Effector memory CD8-positive, alpha-beta T cell (primary cell): ENCODE results near the gene IL1B.

Source experiments
- ATAC-seq: fragments of 150-1000 bp; cut with Tn5 transposase; replicated peaks from 2 replicates; pipeline ENCODE4 v1.10.0; 2021; ENCODE audit warnings: mild to moderate bottlenecking, moderate library complexity
- DNase-seq, 3 experiments: peaks; one replicate each; pipeline ENCODE4 v3.0.0; 2021
- H3K27ac Mint-ChIP-seq, 2 donors: one replicate each; pipeline ENCODE4 v1.8.0; 2022; ENCODE audit warnings: mild to moderate bottlenecking in 2 of 2, mixed read lengths in 2 of 2, moderate library complexity in 2 of 2
- H3K27me3 Mint-ChIP-seq, 2 donors: one replicate each; pipeline ENCODE4 v1.8.0; 2022; ENCODE audit warnings: mixed read lengths in 2 of 2
- H3K36me3 Mint-ChIP-seq: one replicate; pipeline ENCODE4 v1.8.0; 2022; ENCODE audit warnings: mild to moderate bottlenecking, moderate library complexity, mixed read lengths; ENCODE audit not compliant: insufficient read depth
- H3K4me1 Mint-ChIP-seq, 2 donors: one replicate each; pipeline ENCODE4 v1.8.0; 2022; ENCODE audit warnings: low read depth in 2 of 2, mixed read lengths in 2 of 2
- H3K4me3 Mint-ChIP-seq, 2 donors: one replicate each; pipeline ENCODE4 v1.8.0; 2022; ENCODE audit warnings: mild to moderate bottlenecking in 2 of 2, mixed read lengths in 2 of 2, moderate library complexity in 2 of 2
- H3K9me3 Mint-ChIP-seq, 2 donors: one replicate each; pipeline ENCODE4 v1.8.0; 2022; ENCODE audit warnings: mixed read lengths in 2 of 2

IL1B gene

GRCh38 chr2:112830682-112831512, 5.7 kb downstream of the IL1B start:
- peaks cover 12 to 27% of the 10 kb centered on the region in 2 donors for H3K27me3 Mint-ChIP-seq
- no peak overlapping the region for H3K4me3 Mint-ChIP-seq
- DNase-seq (no peak), ATAC-seq (no peak)
- H3K9me3 Mint-ChIP-seq = no peaks in the 10 kb centered on the region
- no peak overlapping the region for H3K27ac Mint-ChIP-seq
- no peaks in the 10 kb centered on the region for H3K4me1 Mint-ChIP-seq
- peaks cover 2% of the 10 kb centered on the region for H3K36me3 Mint-ChIP-seq

GRCh38 chr2:112829961-112830681, 6.5 kb downstream of the IL1B start:
- ATAC-seq (no peak), DNase-seq (no peak)
- Mint-ChIP-seq H3K4me1 (no peaks in the 10 kb centered on the region), H3K27me3 (peaks cover 12 to 27% of the 10 kb centered on the region in 2 donors), H3K4me3 (no peak overlapping the region), H3K27ac (no peak overlapping the region), H3K36me3 (peaks cover 2% of the 10 kb centered on the region), H3K9me3 (no peaks in the 10 kb centered on the region)

GRCh38 chr2:112829101-112829960, 7.2 kb downstream of the IL1B start:
- peaks cover 2% of the 10 kb centered on the region for H3K36me3 Mint-ChIP-seq
- peaks cover 12 to 27% of the 10 kb centered on the region in 2 donors for H3K27me3 Mint-ChIP-seq
- ATAC-seq = peak; percentile 12
- no peak for DNase-seq
- no peak overlapping the region for H3K27ac Mint-ChIP-seq
- no peaks in the 10 kb centered on the region for H3K9me3 Mint-ChIP-seq
- H3K4me1 Mint-ChIP-seq = no peaks in the 10 kb centered on the region
- no peak overlapping the region for H3K4me3 Mint-ChIP-seq

- no peaks in the 10 kb centered on the region for H3K9me3 Mint-ChIP-seq
- H3K27me3 Mint-ChIP-seq = peaks cover 12 to 27% of the 10 kb centered on the region in 2 donors
- no peaks in the 10 kb centered on the region for H3K4me1 Mint-ChIP-seq
- peaks cover 6% of the 10 kb centered on the region for H3K36me3 Mint-ChIP-seq
- H3K4me3 Mint-ChIP-seq = no peak overlapping the region
- no peak for DNase-seq
- no peak for ATAC-seq
- no peak overlapping the region for H3K27ac Mint-ChIP-seq
Measured at GRCh38 chr2:112828251-112828691, 8.3 kb downstream of the IL1B start.

GRCh38 chr2:112827604-112828185, 8.9 kb downstream of the IL1B start:
- Mint-ChIP-seq H3K27me3 (peaks cover 12 to 27% of the 10 kb centered on the region in 2 donors), H3K9me3 (no peaks in the 10 kb centered on the region)

GRCh38 chr2:112827009-112827408, 9.6 kb downstream of the IL1B start:
- H3K4me3 Mint-ChIP-seq = no peak overlapping the region
- H3K36me3 Mint-ChIP-seq = peaks cover 4% of the 10 kb centered on the region
- no peak for ATAC-seq
- H3K9me3 Mint-ChIP-seq = no peaks in the 10 kb centered on the region
- peaks cover 3 to 7% of the 10 kb centered on the region in 2 donors for H3K4me1 Mint-ChIP-seq
- no peak for DNase-seq
- H3K27me3 Mint-ChIP-seq = peaks cover 12 to 27% of the 10 kb centered on the region in 2 donors
- no peak overlapping the region for H3K27ac Mint-ChIP-seq

More at GRCh38 chr2:112827604-112828185, 8.9 kb downstream of the IL1B start:
- ATAC-seq = no peak
- no peak overlapping the region for H3K4me3 Mint-ChIP-seq
- peaks cover 4% of the 10 kb centered on the region for H3K36me3 Mint-ChIP-seq
- no peaks in the 10 kb centered on the region for H3K4me1 Mint-ChIP-seq
- no peak for DNase-seq
- H3K27ac Mint-ChIP-seq = no peak overlapping the region

- Mint-ChIP-seq H3K27ac (no peak overlapping the region), H3K9me3 (no peaks in the 10 kb centered on the region), H3K4me3 (no peak overlapping the region), H3K4me1 (peaks cover 8 to 15% of the 10 kb centered on the region in 2 donors), H3K36me3 (peaks cover 4% of the 10 kb centered on the region), H3K27me3 (peaks cover 12 to 17% of the 10 kb centered on the region in 2 donors)
- DNase-seq = no peak
- ATAC-seq = no peak
Measured at GRCh38 chr2:112825706-112826105, 10.9 kb downstream of the IL1B start.

GRCh38 chr2:112824694-112825085, 11.9 kb downstream of the IL1B start:
- Mint-ChIP-seq H3K27ac (peak overlapping the region in 1 of 2 donors; percentile 26), H3K27me3 (peaks cover 6 to 9% of the 10 kb centered on the region in 2 donors), H3K36me3 (peaks cover 4% of the 10 kb centered on the region), H3K4me1 (peaks cover 8 to 15% of the 10 kb centered on the region in 2 donors), H3K9me3 (no peaks in the 10 kb centered on the region), H3K4me3 (no peak overlapping the region)
- DNase-seq (no peak), ATAC-seq (no peak)

GRCh38 chr2:112821682-112822081, 14.9 kb downstream of the IL1B start:
- Mint-ChIP-seq H3K9me3 (no peaks in the 10 kb centered on the region), H3K4me3 (no peak overlapping the region), H3K36me3 (peaks cover 4% of the 10 kb centered on the region), H3K4me1 (peaks cover 8 to 15% of the 10 kb centered on the region in 2 donors), H3K27me3 (no peaks in the 10 kb centered on the region), H3K27ac (peak overlapping the region in 1 of 2 donors; percentile 35)
- DNase-seq = peak in 1 of 3 experiments; percentile 14
- peak; percentile 47 for ATAC-seq

GRCh38 chr2:112821142-112821541, 15.4 kb downstream of the IL1B start:
- DNase-seq (no peak), ATAC-seq (peak; percentile 29)
- Mint-ChIP-seq H3K36me3 (peaks cover 4% of the 10 kb centered on the region), H3K9me3 (no peaks in the 10 kb centered on the region), H3K27me3 (no peaks in the 10 kb centered on the region), H3K4me1 (peaks cover 8 to 15% of the 10 kb centered on the region in 2 donors), H3K27ac (peak overlapping the region in 1 of 2 donors; percentile 35), H3K4me3 (no peak overlapping the region)

- no peak for ATAC-seq
- Mint-ChIP-seq H3K36me3 (peaks cover 4% of the 10 kb centered on the region), H3K9me3 (no peaks in the 10 kb centered on the region), H3K4me1 (peaks cover 8 to 15% of the 10 kb centered on the region in 2 donors), H3K27me3 (no peaks in the 10 kb centered on the region), H3K4me3 (no peak overlapping the region), H3K27ac (no peak overlapping the region)
- DNase-seq = no peak
Measured at GRCh38 chr2:112820343-112820742, 16.2 kb downstream of the IL1B start.

GRCh38 chr2:112819081-112819480, 17.5 kb downstream of the IL1B start:
- H3K9me3 Mint-ChIP-seq = no peaks in the 10 kb centered on the region
- H3K36me3 Mint-ChIP-seq = peaks cover 2% of the 10 kb centered on the region
- DNase-seq (no peak), ATAC-seq (no peak)
- H3K27me3 Mint-ChIP-seq = no peaks in the 10 kb centered on the region
- H3K4me1 Mint-ChIP-seq = peaks cover 10 to 15% of the 10 kb centered on the region in 2 donors
- H3K4me3 Mint-ChIP-seq = no peak overlapping the region
- H3K27ac Mint-ChIP-seq = no peak overlapping the region
